HG02610 (cell line): ENCODE measurements around the gene KMT2D.
A peak's percentile ranks its signal among the peaks of the same experiment; 100 is the strongest.

Source experiments
- ATAC-seq: cut with Tn5 transposase; IDR thresholded peaks from one replicate; pipeline ENCODE4 v1.9.1; 2021; ENCODE audit warnings: mild to moderate bottlenecking, moderate library complexity; ENCODE audit not compliant: unreplicated experiment

KMT2D gene

GRCh38 chr12:49019443-49020324 lies 40.9 kb downstream of the KMT2D start:
- no peak for ATAC-seq

DNA sequence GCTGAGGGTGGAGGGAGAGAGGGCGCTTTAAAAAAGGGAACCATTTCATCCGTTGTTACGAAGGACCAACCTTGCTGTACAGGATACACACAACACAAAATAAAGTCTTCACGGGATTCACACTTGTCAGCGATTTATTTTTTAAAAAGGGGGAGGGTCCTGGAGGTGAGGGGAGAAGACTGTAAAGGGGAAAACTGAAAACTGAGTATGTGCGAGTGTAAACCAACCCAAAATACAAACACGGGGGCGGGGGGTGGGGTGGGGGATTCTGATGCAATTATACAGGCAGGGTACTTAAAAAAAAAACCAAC lies 41.5 kb downstream of the KMT2D start:
- ATAC-seq: peak; percentile 12

DNA sequence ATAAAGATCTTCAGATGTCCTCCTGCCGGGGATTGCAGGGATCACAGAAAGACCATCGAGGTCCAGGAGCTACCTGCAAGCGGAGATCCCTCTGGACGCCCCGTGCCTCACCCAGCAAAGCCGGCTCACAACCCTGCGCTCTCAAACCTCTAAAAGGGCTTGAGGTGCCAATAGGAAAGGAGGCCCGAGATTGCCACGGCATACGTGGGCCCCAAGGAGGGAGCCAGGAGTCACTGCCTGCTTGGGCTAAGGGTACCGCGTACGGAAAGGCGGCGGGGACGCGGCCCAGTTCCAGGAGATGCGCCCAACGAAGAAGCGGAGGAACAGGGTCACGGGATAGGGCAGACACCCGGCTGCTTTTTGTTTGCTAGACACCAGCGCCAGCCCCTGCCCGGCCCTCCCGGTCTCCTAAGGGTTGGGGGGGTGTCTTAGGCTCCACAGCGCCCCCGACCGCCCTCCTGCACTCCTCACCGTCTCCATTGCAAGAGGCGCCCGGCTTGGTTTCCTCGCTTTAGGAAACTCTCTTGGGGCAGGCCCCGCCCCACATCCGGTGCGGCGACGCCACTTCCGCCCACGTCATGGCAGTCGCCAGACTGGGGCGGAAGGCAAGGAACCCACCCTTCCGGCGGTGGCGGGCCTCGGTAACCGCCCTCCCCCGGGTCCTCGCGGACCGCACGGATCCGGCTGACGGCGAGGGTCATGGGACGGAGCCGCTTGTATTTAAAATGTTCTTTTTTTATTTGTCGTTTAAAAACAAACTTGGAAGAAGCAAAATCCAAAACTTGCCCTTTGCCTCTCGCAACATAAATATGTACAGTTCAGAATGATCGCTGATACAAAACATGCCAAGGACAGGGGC lies 42.1 kb downstream of the KMT2D start, which contains the start of gene PRKAG1:
Gene PRKAG1 (minus strand): TSS at position 516 of the 859 bp plus-strand sequence. CDS start 36 bp downstream, at position 480.
- peak; percentile 89 for ATAC-seq

DNA sequence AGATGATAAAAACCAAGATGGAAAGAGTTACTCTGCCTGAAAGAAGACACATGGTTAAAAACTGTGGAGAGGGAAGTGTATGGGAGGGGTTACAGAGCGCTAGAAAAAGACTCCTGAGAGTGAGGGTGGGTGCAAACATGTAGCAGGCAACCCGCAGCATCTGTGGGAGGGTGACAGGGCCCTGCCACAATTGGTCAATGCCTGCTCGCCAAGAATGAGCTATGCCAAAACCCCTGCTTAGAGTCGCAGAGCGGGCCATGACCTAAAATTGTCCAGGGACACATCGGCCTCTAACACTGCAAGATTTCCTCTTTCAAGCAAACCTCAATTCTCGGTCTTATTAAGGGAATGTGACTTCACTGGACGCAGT lies 42.7 kb downstream of the KMT2D start:
- peak; percentile 3 for ATAC-seq

DNA sequence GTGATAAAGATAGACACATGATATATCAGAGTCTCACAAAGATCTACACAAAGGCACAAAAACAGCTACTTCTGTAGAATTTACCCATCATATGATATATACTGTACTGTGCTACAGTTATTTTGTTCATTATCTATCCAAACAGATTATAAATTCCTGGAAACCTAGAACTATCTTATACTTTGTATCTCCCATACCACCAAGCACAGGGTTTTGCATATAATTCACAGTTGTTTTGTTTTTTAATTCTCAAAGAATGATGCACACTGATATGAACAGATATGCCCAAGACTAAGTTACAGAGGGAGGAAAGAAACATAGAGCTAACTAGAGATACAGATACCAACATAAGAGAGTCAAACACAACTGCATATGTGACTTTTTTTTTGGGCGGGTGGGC lies 45.4 kb downstream of the KMT2D start:
- ATAC-seq: no peak

GRCh38 chr12:49014547-49014946 lies 46.0 kb downstream of the KMT2D start:
- no peak for ATAC-seq

- ATAC-seq: no peak
Measured at GRCh38 chr12:49013428-49013827, 47.2 kb downstream of the KMT2D start.

DNA sequence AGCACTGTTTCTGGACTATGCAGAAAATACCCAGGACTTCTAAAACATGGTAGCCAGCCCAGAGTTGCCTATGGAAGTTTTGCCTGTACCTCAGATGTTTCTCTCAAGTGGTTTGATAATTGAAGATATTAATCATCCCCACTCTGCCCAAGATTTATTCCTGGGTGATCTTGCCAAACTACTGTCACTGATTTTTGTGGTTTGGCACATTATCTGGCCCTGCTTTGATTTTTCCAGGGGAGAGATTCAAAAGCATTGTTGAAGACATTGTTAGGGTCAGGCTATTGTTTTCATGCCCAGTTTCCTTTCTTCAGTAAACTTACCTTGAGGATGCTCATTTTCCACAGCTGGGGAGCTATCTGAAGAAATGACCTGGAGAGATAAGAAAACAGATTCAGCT lies 47.9 kb downstream of the KMT2D start:
- no peak for ATAC-seq
